T-helper 22 cell (primary cell): ENCODE measurements around the gene MRPS22.
"Not testable (repeated sequence)": the region's sequence is repeated elsewhere in the genome, so short reads cannot be mapped to it uniquely, and the experiment has no call there.

Source experiments
- DNase-seq: peaks from one replicate; pipeline ENCODE4 v3.0.0-alpha.2; 2020; ENCODE audit warnings: low read depth

MRPS22 gene

DNA sequence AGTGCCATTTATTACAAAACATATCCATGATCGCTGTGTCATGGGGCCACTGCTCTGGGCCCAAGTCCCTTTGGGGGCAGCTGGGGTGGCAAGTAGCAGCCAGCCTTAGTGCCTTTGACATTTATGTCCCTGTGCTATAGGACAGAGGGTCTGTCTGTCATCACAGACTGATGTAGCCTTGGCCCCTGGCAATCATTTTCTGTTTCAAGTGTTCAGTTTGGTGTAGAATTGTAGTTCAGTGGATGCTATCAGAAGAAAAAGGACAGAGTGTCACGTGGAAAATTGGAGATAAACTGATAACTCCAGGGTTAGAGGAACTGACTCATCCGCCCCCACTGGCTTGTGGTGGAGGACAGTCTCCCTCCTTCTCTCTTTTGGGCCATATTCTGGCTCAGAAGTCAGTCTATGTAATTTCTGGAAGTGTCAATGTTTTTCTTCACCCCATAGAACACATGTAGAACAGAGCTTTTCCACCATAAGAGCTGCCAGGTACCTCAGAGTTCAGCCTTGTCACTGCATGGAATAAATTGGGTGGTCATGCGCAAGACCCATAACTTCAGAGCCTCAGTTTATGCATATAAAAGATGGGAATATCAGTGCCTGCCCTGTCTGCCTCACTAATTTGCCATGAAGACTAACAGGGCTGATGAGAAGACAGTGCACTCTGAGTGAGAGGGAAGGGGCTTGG, 4.5 kb upstream of the MRPS22 start:
- DNase-seq = no peak

DNA sequence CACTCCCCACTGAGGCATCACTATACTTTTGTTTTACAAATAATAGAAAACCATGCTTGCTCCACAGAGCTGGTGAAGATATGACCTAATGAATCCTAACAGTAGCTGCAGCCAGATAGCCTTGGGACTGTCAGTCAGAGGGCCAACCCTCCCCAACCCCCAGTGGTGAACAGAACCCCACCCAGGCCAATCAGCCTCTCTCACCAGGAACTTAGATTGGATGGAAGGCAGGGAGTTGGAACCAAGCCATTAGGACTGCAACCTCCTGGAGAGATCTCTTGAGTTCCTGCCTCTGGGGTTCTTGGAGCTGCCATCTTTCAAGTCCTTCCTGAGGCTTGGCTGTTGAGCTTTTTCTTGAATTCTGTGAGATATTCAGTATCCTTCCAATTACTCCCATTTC, 3.0 kb upstream of the MRPS22 start:
- no peak for DNase-seq

DNA sequence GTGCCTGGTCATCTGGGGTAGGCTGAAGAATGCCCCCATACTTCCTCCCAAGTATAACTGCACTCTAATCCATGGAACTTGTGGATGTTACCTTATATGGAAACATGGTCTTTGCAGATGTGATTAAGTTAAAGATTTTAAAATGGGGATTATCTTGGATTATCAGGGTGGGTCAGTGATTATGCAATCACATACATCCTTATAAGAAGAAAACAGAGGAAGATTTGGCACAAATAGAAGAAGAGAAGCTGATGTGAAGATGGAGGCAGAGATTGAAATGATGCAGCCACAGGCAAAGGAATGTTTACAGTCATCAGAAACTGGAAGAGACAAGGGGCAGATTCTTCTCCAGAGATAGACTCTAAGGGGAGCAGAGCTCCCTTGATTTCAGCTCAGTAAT, 1.8 kb upstream of the MRPS22 start:
- DNase-seq = no peak

DNA sequence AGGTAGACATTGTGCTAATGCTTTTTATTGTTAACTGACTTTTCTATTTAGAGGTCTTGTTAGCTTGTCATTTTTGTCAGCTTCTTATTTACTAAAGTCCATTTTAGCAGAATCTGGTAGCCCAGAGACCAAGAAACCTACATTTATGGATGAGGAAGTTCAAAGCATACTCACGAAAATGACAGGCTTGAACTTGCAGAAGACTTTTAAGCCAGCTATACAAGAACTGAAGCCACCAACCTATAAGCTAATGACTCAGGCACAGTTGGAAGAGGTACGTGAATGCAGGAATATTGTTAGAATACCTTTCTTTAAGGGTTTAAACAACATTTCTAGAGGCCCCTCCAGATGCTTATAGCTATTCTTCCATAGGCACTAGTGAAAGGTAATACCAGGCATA, 3.0 kb downstream of the MRPS22 start:
- no peak for DNase-seq

DNA sequence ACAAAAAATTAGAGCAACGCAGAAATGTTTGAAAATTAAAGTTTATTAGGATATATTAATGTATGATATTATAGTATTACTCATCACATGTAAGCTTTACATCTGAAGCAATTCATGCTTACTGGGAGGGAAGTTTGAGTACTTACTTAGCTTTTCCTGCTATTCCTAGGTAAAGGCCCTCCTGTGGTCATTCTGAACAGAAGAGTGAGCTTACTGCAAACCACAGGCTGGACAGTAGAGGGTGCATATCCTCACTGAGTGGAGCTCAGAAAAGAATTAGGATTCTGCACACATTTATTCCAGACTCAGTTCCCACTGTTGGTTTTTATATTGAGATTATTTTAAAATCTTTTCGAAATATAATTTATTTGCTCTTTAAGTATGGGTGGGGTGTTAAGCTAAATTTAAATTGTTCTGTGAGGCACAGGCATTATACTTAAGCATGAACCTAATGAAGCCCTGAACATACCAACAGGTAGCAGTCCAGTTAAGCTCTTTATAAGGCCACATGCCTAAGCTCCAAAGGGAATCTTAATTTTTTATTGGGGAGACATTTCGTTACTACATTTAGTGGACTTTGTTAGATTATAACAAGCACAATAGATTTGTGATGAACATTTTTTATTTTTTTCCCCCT, 10.2 kb downstream of the MRPS22 start:
- DNase-seq = no peak

DNA sequence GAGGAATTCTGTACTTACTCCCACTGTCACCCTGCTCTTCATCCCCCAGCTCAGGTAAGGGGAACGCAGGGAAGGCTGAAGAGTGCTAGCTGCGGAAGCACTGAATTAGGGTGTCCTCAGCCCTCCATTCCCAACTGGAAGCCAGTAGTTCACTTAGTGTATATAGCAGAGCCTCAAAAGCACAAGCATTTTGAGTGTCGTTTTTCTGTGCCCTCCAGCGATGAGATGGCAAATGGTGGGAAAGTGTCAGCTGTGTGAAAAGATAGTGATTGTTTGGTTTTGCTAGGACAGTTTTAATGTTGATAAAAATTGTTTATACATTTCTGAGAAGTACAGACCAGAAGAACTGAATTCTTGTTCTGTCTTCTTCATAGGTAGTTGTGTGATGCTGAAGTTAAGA, 10.8 kb downstream of the MRPS22 start:
- no peak for DNase-seq

DNA sequence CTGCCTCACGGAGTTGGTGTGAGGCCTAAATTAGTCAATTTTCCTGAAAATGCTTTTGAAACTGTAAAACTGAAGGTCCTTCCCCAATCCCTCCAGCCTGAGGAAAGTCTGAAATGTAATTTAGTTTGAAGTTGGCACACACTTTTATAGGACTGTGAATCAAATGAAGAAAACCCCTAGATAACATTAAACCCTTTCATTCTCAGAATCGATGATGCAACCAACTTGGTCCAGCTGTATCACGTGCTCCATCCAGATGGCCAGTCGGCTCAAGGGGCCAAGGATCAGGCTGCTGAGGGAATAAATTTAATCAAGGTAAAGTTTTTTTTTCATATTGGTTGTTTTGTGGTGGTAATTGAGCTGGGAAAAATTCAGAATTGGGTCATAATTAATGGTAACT, 11.7 kb downstream of the MRPS22 start:
- DNase-seq = no peak

DNA sequence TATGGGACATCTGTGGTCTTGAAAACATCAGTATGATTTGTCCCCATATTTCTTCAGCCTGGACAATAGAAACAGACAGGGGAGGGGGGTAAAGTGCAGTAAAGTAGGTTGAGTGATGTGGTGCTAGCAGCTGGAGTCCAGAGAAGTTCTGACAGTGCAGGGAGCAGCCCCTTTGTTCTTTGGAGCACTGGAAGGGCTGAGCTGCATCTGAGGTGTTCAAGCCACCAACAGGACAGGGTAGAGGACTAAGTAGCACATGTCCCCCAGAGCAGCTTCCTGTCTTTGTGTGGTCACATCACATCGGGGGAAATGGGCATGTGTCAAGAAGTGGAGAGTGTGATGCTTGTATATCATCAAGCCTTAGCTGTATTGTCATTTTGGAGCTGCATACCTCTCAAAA, 12.1 kb downstream of the MRPS22 start:
- no peak for DNase-seq

DNA sequence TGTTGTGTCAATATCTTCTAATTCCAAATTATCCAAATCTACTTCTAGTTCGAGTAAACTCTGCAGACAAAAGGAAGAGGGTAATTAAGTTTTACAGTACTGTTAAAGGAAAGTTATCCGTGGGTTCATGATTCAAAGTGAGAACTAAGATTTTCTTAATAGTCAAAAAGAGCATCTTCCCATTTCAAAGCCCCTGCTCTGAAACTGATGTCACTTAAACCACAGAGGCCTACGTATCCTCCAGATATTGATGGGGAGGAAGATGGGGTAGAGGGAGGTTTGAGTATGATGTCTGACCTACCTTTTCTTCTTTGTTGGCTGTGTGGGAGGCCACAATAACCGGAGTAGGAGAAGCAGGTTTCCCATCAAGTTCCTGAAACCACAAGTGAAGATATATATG, 14.1 kb downstream of the MRPS22 start:
- no peak for DNase-seq

DNA sequence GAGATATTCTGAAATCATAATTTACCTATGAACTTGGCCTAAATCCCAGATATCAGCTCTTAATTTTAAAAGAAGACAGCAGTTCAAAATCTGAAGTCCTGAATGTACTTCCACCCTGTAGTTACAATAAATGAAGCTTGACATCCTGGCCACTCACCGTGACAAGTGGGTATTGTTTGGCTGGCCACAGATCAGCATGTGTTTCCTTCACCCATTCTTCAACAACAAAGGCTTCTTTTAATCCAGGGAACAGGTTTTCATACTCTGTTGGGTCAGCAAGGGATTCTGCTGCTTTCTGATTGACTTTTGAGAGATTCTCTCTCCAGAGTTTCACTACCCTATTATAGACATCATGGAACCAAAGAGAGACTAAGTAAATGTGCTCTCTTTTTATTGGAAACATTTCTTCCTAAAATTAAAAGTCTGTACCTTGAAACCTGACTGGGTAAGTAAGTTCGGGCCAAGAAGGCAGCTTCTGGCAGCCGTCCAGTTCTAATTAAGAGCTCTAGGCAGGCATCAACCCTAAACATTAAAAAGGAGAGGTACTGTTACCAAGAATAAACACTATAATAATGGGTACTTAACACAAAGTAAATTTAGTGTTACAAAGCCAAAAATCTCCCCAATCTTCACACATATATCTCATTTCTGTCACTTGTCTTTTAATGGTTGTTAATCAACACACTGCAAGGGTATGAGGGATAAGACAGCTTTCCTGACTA, 15.2 kb downstream of the MRPS22 start:
- DNase-seq = no peak

DNA sequence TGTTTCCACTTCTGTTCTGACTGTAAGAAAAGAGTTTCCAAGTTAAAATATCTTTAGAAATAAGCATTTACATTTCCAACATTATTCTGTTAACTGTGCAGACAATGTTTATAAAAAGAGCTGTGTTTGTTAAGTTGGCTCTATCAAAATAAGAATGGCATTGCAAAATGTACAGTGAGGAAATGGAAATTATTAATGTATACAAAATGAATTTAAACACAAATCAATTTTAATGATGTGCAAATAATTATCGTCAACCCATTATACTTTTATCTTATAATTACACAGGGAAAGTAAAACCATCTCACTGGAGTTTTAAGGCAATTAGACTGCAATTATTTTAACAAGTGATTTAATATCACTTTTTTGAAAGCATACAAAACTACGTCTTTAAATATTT, 17.5 kb downstream of the MRPS22 start:
- DNase-seq = no peak

DNA sequence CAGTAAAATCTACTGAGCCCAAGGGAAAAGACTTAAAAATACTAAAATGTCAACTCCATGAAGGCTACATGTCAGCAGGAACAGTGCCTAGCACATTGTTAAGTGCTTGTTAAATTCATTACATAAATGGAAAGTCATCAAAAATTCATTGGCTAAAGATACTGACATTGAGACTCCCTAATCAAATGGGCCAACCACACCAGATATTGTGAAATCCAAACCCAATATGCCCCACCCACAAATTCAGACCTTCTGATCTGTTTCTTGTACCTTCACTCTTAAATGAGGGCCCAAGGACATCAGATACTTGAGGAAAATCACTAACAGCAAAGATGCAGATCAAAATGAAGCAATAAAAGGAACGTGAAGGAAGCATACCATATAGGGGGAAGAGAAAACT, 20.7 kb downstream of the MRPS22 start:
- DNase-seq = no peak

DNA sequence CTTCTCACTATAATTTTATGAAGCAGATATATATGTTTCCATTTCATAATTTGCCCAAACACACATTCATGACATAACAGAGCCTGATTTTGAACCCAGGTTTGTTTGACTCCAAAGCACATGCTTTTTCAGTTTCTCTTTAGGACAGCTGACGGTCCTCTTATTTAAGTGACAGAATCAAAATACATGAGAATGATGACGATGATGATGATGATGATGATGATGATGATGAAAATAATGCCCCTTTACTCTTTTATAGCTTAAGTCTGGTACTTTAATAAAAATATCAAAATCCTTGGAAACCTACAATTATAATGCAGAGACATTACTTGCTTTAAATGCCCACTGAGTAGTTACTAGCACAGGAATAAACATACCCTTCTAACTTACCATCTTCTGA, 30.3 kb downstream of the MRPS22 start:
- DNase-seq = no peak

DNA sequence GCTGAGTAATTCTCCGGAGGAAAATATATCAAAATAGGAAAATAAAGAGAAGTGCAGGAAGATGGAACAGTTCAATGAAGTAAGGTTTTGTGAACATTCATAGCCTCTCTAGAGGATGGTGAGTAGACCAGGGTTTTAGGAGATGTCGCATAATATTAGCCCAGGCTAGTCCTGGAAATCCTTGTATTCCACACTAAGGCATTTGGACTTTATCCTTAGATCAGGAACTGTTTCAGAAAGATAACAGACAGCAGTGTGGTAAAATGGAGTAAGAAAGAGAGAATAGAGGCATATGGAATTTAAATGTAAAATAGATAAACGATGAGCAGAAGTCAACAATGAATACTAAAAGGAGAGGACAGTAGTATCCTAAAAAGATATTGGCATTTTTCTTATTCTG, 33.6 kb downstream of the MRPS22 start:
- no peak for DNase-seq

DNA sequence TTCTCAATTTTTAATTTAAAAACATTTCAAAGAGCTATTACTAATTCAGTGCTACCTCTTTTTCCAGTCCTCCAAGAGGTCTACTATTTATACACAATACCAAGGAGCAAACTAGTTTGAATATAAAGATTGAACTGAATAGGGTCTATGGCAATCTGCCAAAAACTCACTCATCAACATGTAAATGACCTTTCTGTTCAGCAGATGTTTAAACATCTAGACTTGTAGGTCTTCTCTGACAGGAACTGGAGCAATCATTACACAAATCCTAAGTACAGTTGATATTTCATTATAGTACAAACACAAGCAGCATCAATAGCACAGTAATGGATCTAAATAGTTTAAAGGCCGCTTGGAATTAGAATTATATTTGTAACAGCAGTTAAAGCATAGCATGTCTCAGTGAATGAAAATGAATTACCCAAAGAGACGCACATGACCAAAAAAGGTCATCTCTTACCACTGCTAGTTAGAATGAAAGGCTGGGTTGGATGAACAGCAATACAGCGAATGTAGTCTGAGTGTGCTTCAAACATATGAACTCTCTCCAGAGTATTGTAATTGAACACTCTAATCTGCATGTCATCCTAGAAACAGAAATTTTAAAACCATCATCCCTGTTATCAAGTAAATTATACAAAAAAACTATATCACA, 34.9 kb downstream of the MRPS22 start:
- no peak for DNase-seq

DNA sequence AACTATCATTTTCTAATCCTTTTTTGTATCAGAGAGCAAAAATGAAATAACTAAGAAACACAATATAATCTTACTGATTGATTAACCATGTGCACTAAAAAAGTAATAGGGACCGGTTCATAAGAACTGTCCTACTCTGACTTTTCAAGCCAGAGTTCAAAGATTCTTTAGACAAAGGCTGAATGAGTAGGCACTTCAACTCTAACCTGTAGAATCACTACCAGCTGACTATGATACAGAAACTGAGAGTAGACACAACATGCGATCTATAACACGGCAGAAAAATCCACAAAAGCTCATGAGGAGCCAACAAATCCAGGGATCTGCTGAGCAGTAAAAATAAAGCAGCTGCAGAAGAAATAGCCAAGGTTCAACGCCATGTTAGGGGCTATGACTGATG, 36.8 kb downstream of the MRPS22 start:
- no peak for DNase-seq

DNA sequence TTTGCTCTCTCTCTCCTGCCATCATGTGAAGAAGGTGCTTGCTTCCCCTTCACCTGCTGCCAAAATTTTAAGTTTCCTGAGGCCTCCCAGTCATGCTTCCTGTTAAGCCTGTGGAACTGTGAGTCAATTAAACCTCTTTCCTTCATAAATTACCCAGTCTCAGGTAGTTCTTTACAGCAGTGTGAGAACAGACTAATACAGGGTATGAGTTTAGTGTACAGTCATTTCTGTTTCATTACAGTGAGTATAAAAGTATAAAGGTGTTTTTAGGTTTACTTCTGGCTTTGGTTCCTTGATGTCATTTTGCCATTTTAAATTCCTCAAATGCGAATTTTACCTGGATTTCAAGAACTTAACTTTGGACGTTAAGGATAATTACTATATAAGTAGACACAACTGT, 38.5 kb downstream of the MRPS22 start:
- DNase-seq = not testable (repeated sequence)

DNA sequence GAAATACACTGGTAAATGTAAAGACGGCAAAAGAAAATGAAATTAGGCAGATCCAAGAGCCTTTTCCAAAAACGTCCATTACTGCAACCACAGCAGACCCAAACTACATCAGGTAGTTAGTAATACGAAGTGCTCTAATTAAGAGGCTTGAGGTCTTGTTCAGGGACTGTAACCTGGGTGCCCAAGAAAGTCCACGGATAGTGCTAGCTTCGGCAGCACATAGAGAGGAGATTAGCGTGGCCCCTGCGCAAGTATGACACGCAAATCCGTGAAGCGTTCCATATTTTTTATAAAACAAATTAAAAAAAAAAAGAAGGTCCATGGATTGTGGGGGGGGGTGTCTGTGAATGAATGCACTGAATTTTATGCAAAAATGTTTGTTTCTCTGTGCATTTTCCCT, 44.3 kb downstream of the MRPS22 start:
- no peak for DNase-seq

DNA sequence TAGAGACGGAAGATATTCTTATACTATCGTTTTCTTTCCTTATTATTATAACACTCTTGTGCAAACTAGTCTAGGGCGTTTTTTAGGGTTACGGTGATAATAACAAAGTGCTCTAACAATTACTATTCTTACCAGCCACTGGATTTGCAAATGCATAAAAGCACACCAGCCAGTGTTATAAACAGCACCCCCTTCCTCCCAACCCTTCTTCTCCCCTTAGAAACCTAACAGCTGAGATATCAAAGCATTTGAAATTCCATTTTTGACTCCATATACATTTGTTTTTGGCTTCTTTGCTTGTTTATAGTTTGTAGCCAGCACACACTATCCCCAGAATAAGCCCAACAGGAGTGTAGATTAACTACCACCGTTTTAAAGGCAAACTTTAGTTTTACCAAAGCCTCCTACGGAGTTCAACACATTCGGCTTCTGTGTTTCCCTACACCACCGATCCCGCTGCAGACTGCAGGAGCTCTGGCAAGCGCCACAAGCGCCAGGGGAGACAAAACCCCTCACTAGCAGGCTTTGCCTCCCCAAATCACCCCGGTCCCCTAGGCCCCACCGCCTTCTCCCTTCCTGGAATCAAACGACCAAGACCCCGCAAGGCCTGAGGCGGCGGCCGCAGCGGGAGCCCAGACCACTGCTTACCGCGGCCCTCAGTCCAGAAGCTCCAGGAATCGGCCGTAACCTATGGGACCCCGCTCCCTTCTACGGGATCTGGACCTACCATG, 45.2 kb downstream of the MRPS22 start:
- DNase-seq = peak; percentile 1

DNA sequence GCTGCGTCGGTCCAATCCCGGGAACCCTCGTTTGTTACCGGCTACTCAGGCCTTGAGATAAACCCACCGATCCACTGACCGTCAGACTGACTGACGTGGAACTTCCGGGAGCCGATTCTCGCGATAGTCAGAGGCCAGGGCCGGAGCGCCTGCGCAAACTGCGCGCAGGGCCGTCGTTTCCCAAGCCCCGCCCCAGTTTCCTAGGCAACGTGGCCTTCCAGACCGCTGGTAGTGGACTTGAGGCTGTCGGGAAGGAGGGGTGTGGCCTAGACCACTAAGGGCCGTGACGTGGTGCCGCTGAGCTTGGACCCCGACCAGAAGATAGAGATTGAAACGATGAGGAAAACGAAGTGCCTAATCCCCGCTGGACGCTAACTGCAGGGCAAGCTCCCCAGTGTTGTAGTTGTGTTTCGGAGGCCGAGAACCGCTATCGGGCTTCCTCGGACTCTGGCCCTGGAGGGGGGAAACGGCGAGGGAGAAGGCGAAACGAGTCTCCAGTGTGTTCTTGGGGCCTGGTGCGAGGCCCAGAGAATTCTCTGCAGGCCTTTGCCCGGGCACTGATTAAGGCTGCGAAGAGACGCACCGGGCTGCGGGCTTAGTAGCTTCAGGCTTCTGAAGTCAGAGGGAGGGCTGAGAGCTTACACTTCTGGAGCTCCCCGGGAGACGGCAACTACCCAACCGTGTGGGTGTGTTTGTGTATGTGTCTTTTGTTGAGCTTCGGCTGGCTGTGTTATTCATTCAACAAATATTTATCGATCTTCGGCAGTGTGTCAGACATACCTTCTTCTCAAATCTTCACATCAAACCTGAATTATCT, 45.9 kb downstream of the MRPS22 start, which contains the start of gene COPB2:
Gene COPB2, minus strand, starts transcription at position 96 of the 817 bp plus-strand sequence. CDS start 97 bp downstream, outside the sequence.
- peak; percentile 89 for DNase-seq

DNA sequence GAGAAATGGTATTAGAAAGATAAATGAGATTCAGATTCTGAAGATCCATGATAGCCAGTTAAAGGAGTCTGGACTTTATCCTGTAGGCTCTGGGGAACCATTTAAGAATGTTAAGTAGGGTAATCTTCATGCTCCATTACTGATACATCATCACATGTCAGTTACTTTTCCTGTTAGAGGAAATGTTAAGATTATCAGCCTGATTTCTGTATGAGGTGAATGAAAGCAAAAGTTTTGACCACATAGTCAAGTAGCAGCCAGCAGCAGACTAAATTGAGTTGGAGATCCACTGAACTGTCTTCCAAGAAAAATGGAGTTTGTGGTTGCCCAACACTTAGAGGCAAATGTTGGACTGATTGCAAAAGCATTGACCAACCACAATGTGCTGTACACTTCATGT, 50.3 kb downstream of the MRPS22 start:
- no peak for DNase-seq
